HG03159 (cell line): ENCODE results near the gene SLC22A16.
"Not testable (repeated sequence)": the region's sequence is repeated elsewhere in the genome, so short reads cannot be mapped to it uniquely, and the experiment has no call there.

Source experiments
- ATAC-seq: cut with Tn5 transposase; IDR thresholded peaks from one replicate; pipeline ENCODE4 v1.9.1; 2021; ENCODE audit warnings: mild to moderate bottlenecking, moderate library complexity; ENCODE audit not compliant: unreplicated experiment

Gene SLC22A16

GRCh38 chr6:110457567-110458175, 18.7 kb downstream of the SLC22A16 start:
- ATAC-seq: not testable (repeated sequence)

GRCh38 chr6:110456694-110457093, 19.7 kb downstream of the SLC22A16 start:
- ATAC-seq: no peak

GRCh38 chr6:110449541-110449895, 26.9 kb downstream of the SLC22A16 start:
- no peak for ATAC-seq

GRCh38 chr6:110448846-110449540, 27.4 kb downstream of the SLC22A16 start:
- no peak for ATAC-seq

- ATAC-seq: no peak
These were observed 28.7 kb downstream of the SLC22A16 start for GRCh38 chr6:110447761-110448160.

GRCh38 chr6:110446405-110446804, 30.0 kb downstream of the SLC22A16 start:
- ATAC-seq: no peak

GRCh38 chr6:110440026-110440425, 36.4 kb downstream of the SLC22A16 start:
- no peak for ATAC-seq

GRCh38 chr6:110439356-110439755, 37.1 kb downstream of the SLC22A16 start:
- ATAC-seq: no peak

GRCh38 chr6:110434961-110435602, 41.3 kb downstream of the SLC22A16 start:
- ATAC-seq: no peak

- ATAC-seq: no peak
These were observed 44.0 kb downstream of the SLC22A16 start for GRCh38 chr6:110432285-110432900.

GRCh38 chr6:110430741-110431140, 45.7 kb downstream of the SLC22A16 start:
- no peak for ATAC-seq

GRCh38 chr6:110430236-110430635, 46.2 kb downstream of the SLC22A16 start:
- no peak for ATAC-seq

GRCh38 chr6:110428153-110428552, 48.3 kb downstream of the SLC22A16 start:
- no peak for ATAC-seq

- no peak for ATAC-seq
These were observed 50.6 kb downstream of the SLC22A16 start for GRCh38 chr6:110425816-110426215.

GRCh38 chr6:110422444-110422822, 54.0 kb downstream of the SLC22A16 start:
- ATAC-seq: no peak

- no peak for ATAC-seq
These were observed 54.5 kb downstream of the SLC22A16 start for GRCh38 chr6:110421749-110422443.

- no peak for ATAC-seq
These were observed 57.2 kb downstream of the SLC22A16 start for GRCh38 chr6:110419028-110419739.

- no peak for ATAC-seq
These were observed 57.8 kb downstream of the SLC22A16 start for GRCh38 chr6:110418594-110418993.

- ATAC-seq: no peak
These were observed 61.1 kb downstream of the SLC22A16 start, which contains the start of gene DDO for GRCh38 chr6:110415086-110415916. Gene DDO, minus strand, starts transcription at chr6:110415575. Its CDS starts 2,113 bp downstream, at chr6:110413462.

- ATAC-seq: no peak
These were observed 61.7 kb downstream of the SLC22A16 start for GRCh38 chr6:110414669-110415068.
